NCI-H1436 treated with DMSO at 0.1 percent for 48 hours (cell line): Measurements from ENCODE around the gene TEKTIP1.
"Not testable (repeated sequence)": the region's sequence is repeated elsewhere in the genome, so short reads cannot be mapped to it uniquely, and the experiment has no call there.

ENCODE experiments used
- DNase-seq: peaks from one replicate; lab custom pipeline; 2025; lab: John Stamatoyannopoulos, UW

TEKTIP1 gene

DNA sequence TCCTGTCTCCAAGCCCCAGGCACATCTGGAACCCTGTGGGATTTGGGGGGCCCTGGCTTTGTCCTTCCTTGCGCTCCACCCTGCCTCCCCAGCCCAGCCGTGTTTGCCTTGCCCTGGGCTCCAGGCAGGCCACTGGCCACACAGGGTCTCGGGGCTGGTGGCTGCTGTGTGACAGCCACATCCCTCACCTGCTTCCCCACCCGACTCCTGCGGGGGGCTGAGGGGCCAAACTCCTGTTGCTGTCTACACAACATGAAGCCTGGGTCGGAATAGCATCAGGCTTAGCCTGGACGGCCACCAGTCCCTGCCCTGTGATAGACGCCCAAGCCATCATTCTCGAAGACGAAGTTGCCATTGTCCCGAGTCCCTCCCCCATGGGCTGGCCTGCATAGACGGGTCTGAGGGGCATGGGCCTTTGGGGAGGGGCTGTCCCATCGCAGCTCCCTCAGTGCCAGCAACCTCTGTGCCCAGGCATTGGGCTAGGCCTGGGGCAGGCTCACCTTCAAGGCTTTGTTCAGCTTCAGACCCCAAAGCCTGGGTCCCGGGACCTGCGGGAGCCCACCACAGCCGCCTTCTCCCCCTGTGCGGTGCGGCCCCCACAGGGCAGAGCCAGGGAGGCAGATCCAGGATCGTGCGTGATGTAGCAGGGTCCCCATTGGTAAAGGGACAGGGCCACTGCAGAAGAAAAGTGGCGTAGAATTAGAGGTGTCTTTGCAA lies 15.5 kb upstream of the TEKTIP1 start:
- DNase-seq, result no peak

DNA sequence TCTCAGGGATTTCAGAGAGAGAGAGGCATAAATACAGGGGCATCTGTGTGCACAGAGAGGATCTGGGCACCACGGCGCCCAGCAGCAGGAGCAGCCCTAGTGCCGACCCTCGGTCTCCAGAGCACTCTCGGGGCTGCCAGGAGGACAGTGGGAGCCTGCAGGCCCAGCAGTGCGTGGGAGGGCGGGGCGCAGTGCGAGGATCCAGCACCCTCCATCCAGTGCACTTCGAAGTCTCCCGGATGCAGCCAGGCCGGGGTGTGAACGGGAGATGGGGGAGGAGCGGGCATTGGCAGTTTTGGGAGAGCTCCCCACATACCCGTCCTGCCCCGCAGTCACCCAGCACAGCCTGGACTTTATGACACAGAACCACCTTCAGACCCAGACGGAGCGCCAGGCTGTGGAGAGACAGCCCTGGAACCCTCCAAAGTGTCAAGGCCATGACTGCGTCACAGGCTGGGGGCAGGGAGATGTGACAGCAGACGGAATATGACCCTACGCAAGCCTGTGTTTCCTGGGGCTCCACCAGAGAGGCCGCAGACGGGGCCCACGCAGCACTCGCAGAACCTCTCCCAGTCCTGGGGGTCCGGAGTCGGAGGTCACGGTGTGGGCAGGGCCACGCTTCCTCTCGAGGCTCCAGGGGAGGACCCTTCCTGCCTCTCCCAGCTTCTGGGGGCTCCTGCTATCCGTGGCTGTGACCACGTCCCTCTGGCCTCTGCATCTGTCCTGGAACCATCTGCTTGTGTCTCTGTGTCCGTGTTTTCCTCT lies 14.7 kb upstream of the TEKTIP1 start:
- DNase-seq, result no peak

DNA sequence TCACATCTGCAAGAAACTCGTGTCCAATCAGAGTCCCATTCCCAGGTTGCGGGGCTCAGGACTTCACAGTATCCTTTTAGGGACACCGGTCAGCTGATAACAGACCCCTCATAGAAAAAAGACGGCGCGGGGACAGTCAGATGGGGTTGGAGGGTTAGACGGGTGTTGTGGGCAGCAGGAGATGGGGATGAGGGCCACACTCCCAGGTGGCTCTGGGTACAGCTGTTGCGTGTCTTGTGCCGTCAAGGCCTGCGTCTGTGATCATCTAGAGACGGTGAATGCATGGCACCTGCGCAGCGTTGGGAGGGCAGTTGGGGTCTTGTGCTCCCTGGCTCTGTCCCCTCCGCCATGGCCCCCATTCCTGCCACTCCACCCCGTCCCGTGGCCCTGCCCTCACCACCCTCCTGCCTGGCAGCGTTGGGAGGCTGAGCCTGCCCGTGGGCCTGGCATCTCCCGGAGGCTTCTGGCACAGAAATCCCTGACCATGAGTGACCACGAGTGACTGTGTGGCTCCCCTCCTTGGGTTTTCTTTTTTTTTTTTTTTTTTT lies 14.0 kb upstream of the TEKTIP1 start:
- no peak for DNase-seq

DNA sequence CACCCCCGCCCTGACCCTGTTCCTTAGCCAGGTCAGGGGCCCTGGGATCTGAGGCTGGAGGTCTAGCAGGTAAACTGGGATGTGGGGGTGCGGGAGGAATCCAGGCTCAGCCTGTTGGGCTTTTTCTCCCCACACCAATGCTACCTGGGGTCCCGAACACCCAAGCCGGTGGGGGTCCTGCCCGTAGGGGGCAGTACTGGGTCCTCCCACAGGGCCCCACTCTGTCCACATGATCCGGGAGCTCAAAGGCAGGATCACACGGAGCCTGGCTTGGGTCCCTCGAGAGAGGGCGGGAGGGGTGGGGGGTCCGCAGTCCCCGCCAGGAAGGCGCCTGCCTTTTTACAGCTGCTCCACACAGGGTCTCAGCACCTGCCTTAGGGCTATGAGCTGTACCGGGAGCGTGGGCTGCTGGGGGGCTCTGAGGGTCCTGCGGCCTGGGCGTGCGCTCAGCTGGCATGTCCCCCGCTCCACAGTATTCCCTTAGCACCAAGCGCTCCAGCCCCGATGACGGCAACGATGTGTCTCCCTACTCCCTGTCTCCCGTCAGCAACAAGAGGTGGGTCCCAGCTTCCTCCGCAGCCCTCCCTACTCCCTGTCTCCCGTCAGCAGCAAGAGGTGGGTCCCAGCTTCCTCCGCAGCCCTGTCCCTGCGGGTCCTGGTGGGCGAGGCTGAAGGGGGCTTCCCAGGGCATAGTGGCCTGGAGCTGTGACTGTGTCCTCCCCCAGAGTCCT lies 12.3 kb upstream of the TEKTIP1 start:
- DNase-seq, result no peak

DNA sequence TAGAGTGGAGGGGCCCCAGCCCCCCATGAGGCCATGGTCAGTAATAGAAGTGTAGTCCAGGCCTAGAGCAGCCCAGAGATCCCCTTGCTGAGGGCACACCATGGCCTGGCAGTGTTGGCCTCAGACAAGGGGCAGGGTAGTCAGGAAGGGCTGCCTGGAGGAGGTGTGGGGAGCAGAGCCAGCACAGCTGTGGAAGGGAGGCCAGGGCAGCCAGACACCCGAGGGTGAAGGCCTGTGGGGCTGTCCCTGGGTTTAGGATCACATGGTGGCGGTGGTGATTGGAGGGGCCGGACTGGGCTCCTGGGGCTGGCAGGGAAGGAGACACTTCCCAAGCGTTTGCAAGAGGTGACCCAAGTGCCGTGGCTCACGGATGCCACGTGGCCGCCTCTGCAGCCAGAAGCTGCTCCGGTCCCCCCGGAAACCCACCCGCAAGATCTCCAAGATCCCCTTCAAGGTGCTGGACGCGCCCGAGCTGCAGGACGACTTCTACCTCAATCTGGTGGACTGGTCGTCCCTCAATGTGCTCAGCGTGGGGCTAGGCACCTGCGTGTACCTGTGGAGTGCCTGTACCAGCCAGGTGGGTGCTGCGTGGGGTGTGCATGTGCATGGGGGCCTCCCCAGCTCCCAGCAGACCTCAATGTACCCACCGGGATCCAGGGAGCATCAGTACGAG lies 11.6 kb upstream of the TEKTIP1 start:
- no peak for DNase-seq

DNA sequence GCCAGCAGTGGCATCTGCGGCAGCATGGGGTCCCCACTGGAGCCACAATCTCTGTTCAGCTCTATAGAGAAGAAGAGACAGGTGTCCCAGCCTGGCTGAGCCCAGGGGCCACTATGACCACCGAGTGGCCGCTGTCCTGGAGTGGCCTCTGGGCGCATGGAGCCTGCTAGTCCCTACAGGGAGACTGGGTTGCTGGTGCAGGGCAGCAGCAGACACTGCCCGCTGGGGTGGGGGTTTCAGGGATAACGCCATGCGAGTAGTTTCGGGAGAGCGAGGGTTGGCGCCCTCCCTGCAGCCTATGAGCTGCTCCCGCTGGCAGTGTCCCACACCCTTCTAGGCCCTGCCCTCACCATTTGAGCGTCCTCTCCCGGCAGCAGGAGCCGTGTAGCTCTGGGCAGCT lies 10.9 kb upstream of the TEKTIP1 start:
- DNase-seq, result no peak

DNA sequence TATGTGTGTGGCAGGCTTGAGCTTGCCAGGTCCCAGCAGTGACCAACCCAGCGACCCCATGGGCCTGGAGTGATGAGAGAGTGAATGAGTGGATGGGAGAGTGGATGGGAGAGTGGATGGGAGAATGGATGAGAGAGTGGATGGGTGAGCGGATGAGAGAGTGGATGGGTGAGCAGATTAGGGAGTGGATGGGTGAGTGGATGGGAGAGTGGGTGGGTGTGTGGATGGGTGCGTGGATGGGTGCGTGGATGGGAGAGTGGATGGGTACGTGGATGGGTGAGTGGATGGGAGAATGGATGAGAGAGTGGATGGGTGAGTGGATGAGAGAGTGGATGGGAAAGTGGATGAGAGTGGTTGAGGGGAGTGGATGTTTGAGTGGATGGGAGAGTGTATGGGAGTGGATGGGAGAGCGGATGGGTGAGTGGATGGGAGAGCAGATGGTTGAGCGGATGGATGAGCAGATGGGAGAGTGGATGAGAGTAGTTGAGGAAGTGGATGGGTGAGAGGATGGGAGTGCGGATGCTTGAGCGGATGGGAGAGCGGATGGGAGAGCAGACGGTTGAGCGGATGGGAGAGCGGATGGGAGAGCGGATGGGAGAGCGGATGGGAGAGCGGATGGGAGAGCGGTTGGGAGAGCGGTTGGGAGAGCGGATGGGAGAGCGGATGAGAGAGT lies 10.3 kb upstream of the TEKTIP1 start:
- DNase-seq, result no peak

DNA sequence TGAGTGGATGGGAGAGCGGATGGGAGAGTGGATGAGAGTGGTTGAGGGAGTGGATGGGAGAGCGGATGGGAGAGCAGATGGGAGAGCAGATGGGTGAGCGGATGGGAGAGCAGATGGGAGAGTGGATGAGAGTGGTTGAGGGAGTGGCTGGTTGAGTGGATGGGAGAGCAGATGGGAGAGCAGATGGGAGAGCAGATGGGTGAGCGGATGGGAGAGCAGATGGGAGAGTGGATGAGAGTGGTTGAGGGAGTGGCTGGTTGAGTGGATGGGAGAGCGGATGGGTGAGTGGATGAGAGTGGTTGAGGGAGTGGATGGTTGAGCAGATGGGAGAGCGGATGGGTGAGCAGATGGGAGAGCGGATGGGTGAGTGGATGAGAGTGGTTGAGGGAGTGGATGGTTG lies 9.7 kb upstream of the TEKTIP1 start:
- DNase-seq, result not testable (repeated sequence)

DNA sequence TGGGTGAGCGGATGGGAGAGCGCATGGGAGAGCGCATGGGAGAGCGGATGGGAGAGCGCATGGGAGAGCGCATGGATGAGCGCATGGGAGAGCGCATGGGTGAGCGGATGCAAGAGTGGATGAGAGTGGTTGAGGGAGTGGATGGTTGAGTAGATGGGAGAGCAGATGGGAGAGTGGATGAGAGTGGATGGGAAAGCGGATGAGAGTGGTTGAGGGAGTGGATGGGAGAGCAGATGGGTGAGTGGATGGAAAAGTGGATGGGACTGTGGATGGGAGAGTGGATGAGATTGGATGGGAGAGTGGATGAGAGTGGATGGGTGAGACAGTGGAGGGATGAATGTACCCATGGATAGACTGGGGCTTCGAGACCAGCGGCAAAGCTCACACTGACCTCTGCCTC lies 8.6 kb upstream of the TEKTIP1 start:
- no peak for DNase-seq

DNA sequence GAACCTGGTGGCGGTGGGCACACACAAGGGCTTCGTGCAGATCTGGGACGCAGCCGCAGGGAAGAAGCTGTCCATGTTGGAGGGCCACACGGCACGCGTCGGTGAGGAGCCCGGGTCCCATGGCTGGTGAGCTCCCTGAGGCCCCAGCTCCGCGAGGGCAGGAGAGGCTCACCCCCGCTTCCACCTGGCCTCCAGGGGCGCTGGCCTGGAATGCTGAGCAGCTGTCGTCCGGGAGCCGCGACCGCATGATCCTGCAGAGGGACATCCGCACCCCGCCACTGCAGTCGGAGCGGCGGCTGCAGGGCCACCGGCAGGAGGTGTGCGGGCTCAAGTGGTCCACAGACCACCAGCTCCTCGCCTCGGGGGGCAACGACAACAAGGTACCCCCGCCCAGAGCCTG lies 7.3 kb upstream of the TEKTIP1 start:
- DNase-seq, result no peak

DNA sequence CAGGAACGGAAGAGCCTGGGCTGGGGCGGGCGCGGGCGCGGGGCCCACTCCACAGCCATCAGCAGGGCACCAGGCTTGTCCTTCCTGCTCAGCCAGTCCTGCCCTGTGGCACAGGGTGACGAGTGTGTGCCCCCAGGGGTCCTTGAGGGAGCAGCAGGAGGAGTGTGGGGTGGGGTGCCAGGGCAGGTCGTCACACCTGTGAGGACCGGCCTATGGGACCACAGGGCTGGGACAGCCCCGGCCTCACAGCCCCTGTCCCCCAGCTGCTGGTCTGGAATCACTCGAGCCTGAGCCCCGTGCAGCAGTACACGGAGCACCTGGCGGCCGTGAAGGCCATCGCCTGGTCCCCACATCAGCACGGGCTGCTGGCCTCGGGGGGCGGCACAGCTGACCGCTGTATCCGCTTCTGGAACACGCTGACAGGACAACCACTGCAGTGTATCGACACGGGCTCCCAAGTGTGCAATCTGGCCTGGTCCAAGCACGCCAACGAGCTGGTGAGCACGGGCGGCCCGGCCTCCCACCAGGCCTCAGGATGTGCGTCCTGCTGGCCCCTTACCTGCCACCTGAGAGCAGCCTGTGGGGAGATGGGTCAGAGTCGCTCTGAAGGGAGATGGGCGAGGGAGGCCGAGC lies 6.7 kb upstream of the TEKTIP1 start:
- no peak for DNase-seq

DNA sequence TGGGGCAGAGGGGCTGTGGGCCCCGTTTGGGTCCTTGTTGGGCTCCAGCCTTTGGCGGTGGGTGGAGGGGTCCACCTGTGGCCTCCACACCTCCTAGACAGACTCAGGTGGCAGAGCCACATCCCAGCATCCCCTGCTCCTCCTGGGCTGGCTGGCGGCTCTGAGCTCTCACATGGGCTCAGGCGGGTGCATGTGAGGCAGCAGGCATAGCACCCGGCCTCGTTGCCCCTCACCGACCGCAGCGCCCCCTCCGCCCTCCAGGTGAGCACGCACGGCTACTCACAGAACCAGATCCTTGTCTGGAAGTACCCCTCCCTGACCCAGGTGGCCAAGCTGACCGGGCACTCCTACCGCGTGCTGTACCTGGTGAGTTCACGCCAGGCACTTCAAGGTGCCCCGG lies 5.9 kb upstream of the TEKTIP1 start:
- no peak for DNase-seq

DNA sequence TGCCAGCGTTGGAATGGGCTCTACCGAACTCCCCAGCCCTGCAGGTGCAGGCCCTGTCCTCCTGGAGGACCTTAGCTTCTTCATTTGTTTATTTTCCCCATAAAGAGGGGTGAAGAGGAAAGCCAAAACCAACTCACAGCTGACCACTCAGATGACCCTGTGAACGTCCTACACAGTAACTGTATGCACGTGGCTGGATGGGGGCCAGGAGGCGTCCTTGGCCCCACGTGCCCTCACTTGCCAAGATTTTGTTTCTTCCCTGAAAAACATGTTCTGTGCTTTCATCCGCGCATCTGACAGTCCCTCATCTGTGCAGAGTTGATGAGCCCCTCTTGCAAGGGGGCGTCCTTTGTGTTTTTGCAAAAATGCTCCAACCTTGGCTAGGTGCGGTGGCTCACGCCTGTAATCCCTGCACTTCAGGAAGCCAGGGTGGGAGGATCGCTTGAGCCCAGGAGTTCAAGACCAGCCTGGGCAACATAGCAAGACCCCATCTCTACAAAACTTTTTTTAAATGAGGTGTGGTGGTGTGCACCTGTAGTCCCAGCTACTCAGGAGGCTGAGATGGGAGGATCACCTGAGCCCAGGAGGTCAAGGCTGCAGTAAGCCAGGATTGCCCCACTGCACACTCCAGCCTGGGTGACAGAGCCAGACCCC lies 5.3 kb upstream of the TEKTIP1 start:
- DNase-seq, result no peak

DNA sequence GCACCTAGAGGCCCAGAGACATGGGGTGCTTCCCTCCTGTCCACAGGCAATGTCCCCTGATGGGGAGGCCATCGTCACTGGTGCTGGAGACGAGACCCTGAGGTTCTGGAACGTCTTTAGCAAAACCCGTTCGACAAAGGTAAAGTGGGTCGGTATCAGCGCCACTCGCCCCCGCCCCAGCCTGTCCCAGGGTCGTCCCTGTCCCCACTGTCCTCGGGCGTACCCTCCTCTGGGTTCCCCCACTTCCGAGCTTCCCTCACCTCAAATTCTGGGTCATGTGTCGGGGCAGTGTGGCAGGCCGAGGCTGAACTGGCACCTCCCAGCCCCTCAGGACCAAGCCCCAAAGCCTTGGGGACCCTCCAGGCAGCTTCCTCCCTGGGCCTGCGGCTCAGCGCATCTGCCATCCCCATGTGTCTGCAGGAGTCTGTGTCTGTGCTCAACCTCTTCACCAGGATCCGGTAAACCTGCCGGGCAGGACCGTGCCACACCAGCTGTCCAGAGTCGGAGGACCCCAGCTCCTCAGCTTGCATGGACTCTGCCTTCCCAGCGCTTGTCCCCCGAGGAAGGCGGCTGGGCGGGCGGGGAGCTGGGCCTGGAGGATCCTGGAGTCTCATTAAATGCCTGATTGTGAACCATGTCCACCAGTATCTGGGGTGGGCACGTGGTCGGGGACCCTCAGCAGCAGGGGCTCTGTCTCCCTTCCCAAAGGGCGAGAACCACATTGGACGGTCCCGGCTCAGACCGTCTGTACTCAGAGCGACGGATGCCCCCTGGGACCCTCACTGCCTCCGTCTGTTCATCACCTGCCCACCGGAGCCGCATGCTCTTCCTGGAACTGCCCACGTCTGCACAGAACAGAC lies 4.4 kb upstream of the TEKTIP1 start:
- no peak for DNase-seq

DNA sequence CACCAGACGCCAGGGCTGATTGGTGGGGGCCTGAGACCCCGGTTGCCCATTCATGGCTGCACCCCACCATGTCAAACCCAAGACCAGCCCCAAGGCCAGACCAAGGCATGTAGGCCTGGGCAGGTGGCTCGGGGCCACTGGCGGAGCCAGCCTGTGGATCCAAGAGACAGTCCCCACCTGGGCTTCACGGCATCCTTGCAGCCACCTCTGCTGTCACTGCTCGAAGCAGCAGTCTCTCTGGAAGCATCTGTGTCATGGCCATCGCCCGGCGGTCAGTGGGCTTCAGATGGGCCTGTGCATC lies 3.8 kb upstream of the TEKTIP1 start:
- DNase-seq, result no peak

DNA sequence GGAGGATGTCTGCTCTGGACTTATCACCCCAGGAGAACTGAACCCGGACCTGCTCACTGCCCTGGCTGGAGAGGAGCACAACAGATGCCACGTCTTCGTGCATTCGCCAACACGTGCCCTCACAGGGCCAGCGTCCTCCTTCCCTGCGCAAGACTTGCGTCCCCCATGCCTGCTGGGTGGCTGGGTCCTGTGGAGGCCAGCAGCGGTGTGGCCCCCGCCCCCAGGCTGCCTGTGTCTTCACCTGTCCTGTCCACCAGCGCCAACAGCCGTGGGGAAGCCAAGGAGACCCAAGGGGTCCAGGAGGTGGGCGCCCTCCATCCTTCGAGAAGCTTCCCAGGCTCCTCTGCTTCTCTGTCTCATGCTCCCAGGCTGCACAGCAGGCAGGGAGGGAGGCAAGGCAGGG lies 3.4 kb upstream of the TEKTIP1 start:
- DNase-seq, result no peak

DNA sequence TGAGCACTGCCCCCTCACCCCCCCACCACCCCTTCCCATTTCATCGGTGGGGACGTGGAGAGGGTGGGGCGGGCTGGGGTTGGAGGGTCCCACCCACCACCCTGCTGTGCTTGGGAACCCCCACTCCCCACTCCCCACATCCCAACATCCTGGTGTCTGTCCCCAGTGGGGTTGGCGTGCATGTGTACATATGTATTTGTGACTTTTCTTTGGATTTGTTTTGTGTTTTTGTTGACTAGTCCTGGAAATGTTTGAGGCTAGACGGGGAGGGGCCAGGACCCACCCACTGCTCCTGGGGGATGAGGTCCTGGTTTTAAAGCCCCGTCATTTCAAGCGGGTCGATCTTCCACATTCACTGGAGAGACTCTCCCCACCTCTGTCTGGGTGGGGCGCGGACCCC lies 3.0 kb upstream of the TEKTIP1 start:
- no peak for DNase-seq

DNA sequence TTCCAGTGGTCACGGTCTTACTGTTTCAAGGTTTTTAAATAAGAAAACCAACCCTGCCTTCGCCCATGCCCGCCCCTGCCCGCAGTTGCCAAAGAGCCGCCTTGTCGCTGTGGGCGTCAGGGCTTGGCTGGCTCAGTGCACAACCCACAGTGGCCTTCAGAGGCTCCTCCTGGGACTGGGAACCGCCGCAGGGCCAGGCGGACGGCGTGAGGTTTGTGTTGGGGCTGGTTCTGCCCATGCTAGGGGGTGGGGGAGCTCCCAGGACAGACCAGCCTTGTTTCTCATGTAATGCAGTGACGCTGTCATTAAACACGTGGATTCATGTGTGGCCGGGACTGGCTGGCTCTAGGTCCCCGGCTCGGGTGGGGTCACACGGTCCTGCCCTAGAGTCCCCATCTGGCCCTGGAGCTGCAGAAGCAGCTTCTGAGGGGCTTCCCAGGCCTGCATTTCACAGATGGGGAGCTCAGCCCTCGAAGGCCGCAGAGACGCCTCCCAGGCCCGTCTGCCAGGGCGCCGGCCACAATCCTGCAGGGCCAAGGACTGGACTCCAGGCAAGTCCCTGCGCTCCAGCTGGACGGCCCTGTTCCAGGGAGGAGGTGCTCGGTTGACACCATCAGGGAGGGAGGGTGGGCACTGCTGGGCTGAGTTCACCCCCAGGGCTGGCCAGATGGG lies 2.4 kb upstream of the TEKTIP1 start:
- no peak for DNase-seq

DNA sequence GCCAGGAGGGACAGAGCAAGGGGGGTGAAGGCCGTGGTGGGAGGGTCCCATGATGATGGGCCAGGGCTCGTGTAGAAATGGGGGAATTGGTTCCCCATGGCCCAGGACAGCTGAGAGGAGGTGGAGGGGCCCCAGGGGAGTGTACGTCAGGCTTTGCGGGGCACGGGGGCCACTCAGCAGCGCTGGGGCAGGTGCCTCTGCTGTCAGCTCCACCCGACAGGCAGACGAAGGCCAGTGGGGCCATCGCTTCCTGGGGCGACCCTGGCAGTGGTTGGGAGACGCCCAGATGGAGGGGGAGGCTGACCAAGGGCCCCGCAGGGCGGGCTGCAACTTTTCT lies 1.9 kb upstream of the TEKTIP1 start:
- no peak for DNase-seq
